Mucosa of stomach (tissue), 1 donor: Measurements from ENCODE around the gene CCDC141.

Experiments used
- H3K27me3 ChIP-seq: one replicate; pipeline ENCODE4 v1.7.0; 2013; ENCODE audit warnings: mild to moderate bottlenecking, low read length; ENCODE audit not compliant: control insufficient read depth, insufficient read depth
- H3K36me3 ChIP-seq: one replicate; pipeline ENCODE4 v1.7.0; 2013; ENCODE audit warnings: low read length; ENCODE audit not compliant: control insufficient read depth, insufficient read depth
- H3K4me1 ChIP-seq: one replicate; pipeline ENCODE4 v1.7.0; 2013; ENCODE audit warnings: mild to moderate bottlenecking, low read length; ENCODE audit not compliant: control insufficient read depth, insufficient read depth
- H3K4me3 ChIP-seq: one replicate; pipeline ENCODE4 v1.7.0; 2013; ENCODE audit warnings: low read length
- H3K9ac ChIP-seq: one replicate; pipeline ENCODE4 v1.7.0; 2013; ENCODE audit warnings: mild to moderate bottlenecking, low read length, moderate library complexity
- H3K9me3 ChIP-seq: one replicate; pipeline ENCODE4 v1.7.0; 2013; ENCODE audit warnings: mild to moderate bottlenecking, low read length, moderate library complexity; ENCODE audit not compliant: control insufficient read depth
- donor health status: Pancreatic carcinoma.

The CCDC141 gene

DNA sequence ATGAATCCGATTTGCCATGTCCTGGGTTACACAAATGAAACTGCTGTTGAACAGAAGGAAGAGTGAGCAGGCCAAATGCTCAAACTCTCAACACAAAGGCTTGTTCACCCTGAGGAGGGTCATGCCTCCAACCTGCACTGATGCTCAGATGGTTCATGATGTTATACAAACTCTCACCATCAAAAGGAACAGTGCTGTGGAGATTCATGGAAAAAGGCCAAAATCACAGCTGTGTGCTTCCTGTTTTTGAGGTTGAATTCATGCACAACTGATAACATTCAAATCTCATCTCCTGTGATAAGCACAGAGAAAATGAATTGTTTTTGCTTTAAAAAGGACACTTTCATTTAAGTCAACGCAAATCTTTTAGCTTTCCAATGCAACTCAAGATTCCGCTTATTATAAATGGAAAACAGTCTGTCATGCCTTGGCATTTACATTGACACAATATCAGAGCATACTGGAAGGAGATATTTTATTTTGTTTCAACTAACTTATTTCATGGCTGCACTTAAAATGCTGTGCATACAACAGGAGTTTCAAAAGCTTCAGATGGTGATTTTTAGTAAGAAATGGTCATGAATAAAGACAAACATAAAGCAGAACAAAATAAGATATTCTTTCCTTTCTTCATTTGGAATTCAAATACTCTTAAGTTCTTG lies 220.5 kb downstream of the CCDC141 start:
- H3K4me1 ChIP-seq: no peaks in the 10 kb centered on the region
- no peaks in the 10 kb centered on the region for H3K9me3 ChIP-seq
- H3K27me3 ChIP-seq: no peaks in the 10 kb centered on the region
- no peak overlapping the region for H3K9ac ChIP-seq
- H3K4me3 ChIP-seq: no peak overlapping the region
- H3K36me3 ChIP-seq: no peaks in the 10 kb centered on the region

- H3K9me3 ChIP-seq: no peaks in the 10 kb centered on the region
- no peak overlapping the region for H3K9ac ChIP-seq
These were observed 221.5 kb downstream of the CCDC141 start for GRCh38 chr2:178828486-178828881.

GRCh38 chr2:178827739-178828485 lies 222.0 kb downstream of the CCDC141 start:
- Histone ChIP-seq H3K27me3 (no peaks in the 10 kb centered on the region), H3K9ac (no peak overlapping the region), H3K4me3 (no peak overlapping the region), H3K4me1 (no peaks in the 10 kb centered on the region), H3K36me3 (no peaks in the 10 kb centered on the region), H3K9me3 (no peaks in the 10 kb centered on the region)

More at GRCh38 chr2:178828486-178828881, 221.5 kb downstream of the CCDC141 start:
- H3K36me3 ChIP-seq: no peaks in the 10 kb centered on the region
- no peaks in the 10 kb centered on the region for H3K4me1 ChIP-seq
- no peaks in the 10 kb centered on the region for H3K27me3 ChIP-seq
- H3K4me3 ChIP-seq: no peak overlapping the region

- Histone ChIP-seq H3K9ac (no peak overlapping the region), H3K27me3 (no peaks in the 10 kb centered on the region), H3K4me1 (no peaks in the 10 kb centered on the region), H3K4me3 (no peak overlapping the region), H3K9me3 (no peaks in the 10 kb centered on the region), H3K36me3 (no peaks in the 10 kb centered on the region)
These were observed 222.8 kb downstream of the CCDC141 start for GRCh38 chr2:178827111-178827510.

GRCh38 chr2:178825183-178825582 lies 224.8 kb downstream of the CCDC141 start:
- H3K4me1 ChIP-seq: no peaks in the 10 kb centered on the region
- H3K9me3 ChIP-seq: no peaks in the 10 kb centered on the region
- no peak overlapping the region for H3K9ac ChIP-seq
- no peaks in the 10 kb centered on the region for H3K27me3 ChIP-seq
- no peak overlapping the region for H3K4me3 ChIP-seq
- no peaks in the 10 kb centered on the region for H3K36me3 ChIP-seq

GRCh38 chr2:178824181-178824580 lies 225.8 kb downstream of the CCDC141 start:
- no peaks in the 10 kb centered on the region for H3K36me3 ChIP-seq
- H3K4me3 ChIP-seq: no peak overlapping the region
- H3K9ac ChIP-seq: no peak overlapping the region

DNA sequence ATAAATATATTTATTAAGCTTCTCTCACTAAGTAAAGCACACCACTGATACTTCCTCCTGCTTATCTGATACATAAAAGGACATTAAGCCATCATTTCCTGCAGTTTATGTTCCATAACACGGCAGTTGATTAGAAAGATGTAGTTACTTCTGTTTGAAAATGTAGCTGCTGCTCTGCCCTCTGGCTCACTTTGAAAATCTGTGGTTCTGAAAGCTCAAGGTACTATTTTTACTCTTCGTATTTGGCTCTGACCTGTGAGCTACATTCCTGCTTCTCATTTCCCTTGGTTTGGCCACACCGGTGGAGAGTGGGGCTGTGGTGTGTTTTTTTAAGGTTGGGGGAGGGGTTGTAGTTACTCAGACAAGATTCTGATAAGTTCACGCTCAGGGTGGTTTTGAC lies 229.9 kb downstream of the CCDC141 start:
- Histone ChIP-seq H3K4me3 (no peak overlapping the region), H3K36me3 (no peaks in the 10 kb centered on the region), H3K27me3 (no peaks in the 10 kb centered on the region), H3K9ac (no peak overlapping the region), H3K9me3 (no peaks in the 10 kb centered on the region), H3K4me1 (no peaks in the 10 kb centered on the region)

More at GRCh38 chr2:178824181-178824580, 225.8 kb downstream of the CCDC141 start:
- Histone ChIP-seq H3K27me3 (no peaks in the 10 kb centered on the region), H3K9me3 (no peaks in the 10 kb centered on the region), H3K4me1 (no peaks in the 10 kb centered on the region)

GRCh38 chr2:178819147-178819875 lies 230.6 kb downstream of the CCDC141 start:
- Histone ChIP-seq H3K4me3 (no peak overlapping the region), H3K9ac (no peak overlapping the region)

GRCh38 chr2:178811901-178812300 lies 238.0 kb downstream of the CCDC141 start:
- no peaks in the 10 kb centered on the region for H3K9me3 ChIP-seq
- no peak overlapping the region for H3K9ac ChIP-seq
- no peak overlapping the region for H3K4me3 ChIP-seq
- H3K27me3 ChIP-seq: no peaks in the 10 kb centered on the region
- no peaks in the 10 kb centered on the region for H3K4me1 ChIP-seq
- no peaks in the 10 kb centered on the region for H3K36me3 ChIP-seq

More at GRCh38 chr2:178819147-178819875, 230.6 kb downstream of the CCDC141 start:
- no peaks in the 10 kb centered on the region for H3K9me3 ChIP-seq
- no peaks in the 10 kb centered on the region for H3K36me3 ChIP-seq
- no peaks in the 10 kb centered on the region for H3K27me3 ChIP-seq
- H3K4me1 ChIP-seq: no peaks in the 10 kb centered on the region

DNA sequence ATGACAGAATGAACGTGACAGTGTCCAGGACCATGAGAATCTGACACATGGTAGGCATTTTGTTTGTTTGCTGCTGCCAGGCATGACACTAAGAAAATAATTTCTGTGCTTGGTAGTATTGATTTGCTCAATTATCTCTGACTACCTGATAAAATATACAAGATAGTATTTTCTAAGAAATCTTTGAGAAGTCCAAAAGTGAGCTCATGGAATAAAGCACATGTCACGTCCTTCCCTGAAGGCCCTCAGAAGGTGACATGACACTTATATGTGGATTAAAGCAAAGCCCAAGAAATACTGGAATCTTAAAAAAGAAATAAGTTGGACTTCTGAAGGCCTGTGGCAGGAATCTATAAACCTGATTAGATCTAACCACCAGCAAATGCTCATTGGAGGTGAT lies 238.9 kb downstream of the CCDC141 start:
- no peak overlapping the region for H3K9ac ChIP-seq
- no peak overlapping the region for H3K4me3 ChIP-seq
- no peaks in the 10 kb centered on the region for H3K4me1 ChIP-seq
- H3K27me3 ChIP-seq: no peaks in the 10 kb centered on the region
- H3K9me3 ChIP-seq: no peaks in the 10 kb centered on the region
- H3K36me3 ChIP-seq: no peaks in the 10 kb centered on the region

DNA sequence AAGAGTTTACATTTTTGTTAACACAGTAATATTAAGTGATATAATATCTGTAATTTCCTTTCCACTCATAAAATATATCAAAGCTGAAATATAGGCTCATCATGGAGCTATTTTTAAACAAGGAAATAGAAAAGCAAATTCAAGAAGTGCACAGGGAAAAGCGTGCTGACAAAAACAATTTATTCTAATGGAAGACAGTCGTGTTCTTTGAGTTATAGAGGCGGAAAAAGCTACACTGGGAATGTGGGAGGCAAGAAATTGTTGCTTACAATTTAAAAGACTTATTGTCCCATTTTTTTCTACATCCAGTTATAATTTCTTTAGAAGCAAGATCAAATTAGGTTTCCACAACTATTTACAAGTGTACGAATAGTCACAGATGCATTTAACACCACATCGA lies 239.5 kb downstream of the CCDC141 start:
- Histone ChIP-seq H3K36me3 (no peaks in the 10 kb centered on the region), H3K27me3 (no peaks in the 10 kb centered on the region), H3K4me3 (no peak overlapping the region), H3K4me1 (no peaks in the 10 kb centered on the region), H3K9ac (no peak overlapping the region), H3K9me3 (no peaks in the 10 kb centered on the region)
